CD4-positive, alpha-beta T cell treated with Interleukin-15 for 4 hours (primary cell): ENCODE results near the gene APRT.

Experiments used
- DNase-seq: peaks from one replicate; pipeline ENCODE4 v3.0.0-alpha.2; 2020; ENCODE audit warnings: low spot score

APRT gene, protein sequence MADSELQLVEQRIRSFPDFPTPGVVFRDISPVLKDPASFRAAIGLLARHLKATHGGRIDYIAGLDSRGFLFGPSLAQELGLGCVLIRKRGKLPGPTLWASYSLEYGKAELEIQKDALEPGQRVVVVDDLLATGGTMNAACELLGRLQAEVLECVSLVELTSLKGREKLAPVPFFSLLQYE

DNA sequence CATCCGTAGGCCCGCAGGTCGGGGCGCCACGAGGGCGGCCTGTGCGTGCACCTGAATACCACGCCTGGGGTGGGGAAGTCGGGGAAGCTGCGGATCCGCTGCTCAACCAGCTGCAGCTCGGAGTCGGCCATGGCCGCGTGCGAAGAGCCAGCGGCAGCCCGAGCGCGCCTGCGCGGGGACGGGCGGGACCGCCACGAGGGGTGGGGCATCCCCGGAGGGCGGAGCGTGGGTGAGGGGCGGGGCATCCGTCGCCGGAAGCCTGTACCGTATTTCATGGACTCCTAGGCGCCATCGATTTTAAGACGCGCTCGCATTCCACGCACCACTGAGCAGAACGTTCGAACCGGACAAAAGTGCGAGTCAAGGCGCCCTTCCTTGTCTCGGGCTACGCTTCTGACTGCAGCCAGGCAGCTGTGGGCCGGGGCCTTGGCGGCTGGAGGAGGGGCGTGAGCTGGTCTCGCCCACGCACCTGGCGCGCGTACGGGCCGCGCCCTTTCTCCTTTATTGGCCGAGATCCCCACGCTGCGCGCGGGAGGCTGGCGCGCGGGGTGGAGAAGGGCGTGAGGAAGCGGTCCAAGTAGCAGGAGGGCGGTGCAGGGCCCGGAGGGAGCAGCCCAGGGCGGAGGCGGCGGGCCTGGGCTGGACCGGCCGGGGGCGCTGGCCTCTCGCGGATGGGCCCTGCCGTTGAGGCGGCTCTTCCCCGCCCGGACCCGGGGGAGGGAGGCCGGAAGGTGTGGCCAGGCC lies at the start of gene APRT:
TSS of gene APRT (minus strand) at position 160 of the 744 bp plus-strand sequence. CDS start at position 131, 29 bp downstream.
- DNase-seq: peak; percentile 96

DNA sequence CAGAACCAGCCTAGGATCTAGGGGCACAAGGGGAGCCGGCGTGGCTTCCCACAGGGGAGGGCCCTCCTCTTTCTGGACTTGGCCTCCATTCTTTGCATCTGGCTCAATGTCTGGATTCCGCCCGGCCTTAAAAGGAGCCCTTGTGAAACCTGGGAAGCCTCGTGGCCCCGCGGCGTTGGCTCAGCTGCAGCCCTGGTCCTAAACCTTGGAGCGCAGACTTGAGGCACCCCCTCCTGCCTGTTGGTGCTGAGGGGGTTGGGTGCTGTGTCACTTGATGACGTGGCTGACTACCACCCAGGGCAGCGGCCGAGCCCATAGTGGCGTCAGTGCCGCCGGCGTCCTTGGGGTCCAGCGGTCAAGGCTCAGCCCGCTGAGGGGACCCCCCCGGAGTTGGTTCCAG lies 49.6 kb upstream of the APRT start:
- DNase-seq: no peak

DNA sequence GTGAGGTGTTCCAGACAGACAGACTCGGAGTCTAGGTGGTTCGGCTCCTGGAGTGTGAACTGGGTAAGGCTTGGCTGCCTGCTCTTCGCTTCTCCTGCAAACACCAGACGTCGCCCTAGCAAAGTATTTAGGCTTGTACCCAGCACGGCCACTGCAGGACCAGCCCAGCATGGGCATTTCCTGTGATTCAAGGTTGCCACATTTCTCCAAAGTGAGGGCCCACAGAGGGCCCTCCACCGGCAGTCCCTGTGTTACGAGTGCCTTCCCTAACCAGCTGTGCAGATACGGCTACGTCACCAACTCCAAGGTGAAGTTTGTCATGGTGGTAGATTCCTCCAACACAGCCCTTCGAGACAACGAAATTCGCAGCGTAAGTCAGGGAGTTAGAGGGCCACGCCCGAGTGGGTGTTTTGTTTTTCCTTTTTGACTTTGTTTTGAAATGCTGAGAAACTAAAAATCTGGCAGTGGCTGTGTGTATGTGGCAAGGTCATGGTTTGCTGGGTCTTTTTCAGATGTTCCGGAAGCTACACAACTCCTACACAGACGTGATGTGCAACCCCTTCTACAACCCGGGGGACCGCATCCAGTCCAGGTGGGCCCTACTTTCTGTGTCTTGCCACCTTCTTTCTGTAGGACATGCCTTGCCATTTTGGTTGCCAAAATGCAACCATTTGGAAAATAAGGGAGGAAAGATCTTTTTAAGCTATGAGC lies 47.8 kb upstream of the APRT start:
- DNase-seq: no peak

DNA sequence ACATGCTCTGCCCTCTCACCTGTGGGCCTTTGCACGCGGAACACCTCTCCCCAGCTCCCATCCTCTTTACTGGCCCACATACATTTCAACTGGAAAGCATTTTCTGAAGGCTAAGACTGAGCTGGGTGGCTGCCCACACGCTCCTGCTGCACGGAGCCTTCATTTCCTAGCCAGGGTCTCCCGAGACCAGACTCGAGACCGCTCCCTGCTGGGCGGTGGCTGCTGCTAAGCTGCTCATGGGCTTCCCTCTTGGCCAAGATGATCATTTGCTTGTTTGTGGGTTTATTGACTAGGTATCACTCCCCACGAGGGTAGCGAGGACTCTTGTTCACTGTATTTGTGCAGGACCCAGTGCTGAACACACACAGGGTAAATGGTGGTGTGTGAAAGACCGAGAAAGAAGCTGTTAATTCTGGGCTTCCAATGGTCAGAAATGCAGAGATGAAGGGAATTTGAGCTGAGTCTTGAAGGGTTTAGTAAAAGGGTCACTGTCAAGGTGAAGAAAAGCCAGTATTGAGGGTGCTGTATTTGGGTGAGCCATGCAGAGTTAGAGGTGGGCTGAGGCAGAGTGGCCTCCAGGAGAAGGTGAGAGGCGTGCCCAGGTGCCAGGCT lies 46.1 kb upstream of the APRT start:
- DNase-seq: peak; percentile 77

DNA sequence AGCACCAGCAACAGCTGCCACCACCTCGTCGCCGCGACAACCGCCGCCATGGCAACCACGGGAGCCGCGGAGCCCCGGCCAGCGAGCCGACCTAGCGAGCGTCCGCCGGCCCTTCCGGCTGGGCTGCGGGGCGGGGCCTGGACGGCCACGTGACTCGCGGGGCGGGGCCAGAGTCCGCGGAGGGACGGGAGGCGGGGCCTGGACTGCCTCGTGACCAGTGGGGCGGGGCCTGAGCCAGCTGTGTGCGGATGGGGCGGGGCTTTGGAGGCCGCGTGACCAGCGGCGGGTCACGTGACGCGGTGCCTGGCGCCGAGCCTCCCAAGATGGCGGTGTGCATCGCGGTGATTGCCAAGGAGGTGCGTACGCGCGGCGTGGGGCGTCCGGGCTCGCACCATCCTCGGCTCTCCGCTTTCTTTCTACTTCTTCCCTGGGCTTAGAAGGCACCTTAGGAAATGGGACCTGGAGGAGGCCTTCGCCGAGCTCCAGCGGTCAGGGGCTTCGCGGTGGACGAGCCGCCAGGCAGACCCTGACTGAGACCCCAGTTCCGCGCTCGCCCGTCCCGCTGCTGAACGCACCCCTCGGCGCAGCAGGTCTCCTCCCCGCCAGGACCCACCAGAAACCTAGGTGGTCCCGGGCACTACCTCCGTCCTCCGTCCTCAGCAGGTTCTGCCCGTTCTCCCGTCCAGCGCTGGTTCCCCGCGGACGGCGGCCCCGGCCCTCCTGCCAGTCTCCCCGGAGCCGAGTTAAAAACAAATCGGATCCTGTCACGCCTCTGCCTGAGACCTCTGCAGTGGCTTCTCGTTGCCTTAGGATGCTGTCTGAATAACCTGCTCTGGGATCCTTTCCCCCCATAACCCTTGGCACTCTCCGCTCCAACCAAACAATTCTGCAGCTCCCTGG lies 45.4 kb upstream of the APRT start, which contains the start of the genes GALNS and TRAPPC2L:
TSS of gene GALNS (minus strand) at position 120 of the 900 bp plus-strand sequence. CDS start at position 50, 70 bp downstream.
TSS of gene TRAPPC2L (plus strand) at position 300 of the 900 bp plus-strand sequence. CDS start at position 324, 24 bp downstream.
- peak; percentile 98 for DNase-seq

DNA sequence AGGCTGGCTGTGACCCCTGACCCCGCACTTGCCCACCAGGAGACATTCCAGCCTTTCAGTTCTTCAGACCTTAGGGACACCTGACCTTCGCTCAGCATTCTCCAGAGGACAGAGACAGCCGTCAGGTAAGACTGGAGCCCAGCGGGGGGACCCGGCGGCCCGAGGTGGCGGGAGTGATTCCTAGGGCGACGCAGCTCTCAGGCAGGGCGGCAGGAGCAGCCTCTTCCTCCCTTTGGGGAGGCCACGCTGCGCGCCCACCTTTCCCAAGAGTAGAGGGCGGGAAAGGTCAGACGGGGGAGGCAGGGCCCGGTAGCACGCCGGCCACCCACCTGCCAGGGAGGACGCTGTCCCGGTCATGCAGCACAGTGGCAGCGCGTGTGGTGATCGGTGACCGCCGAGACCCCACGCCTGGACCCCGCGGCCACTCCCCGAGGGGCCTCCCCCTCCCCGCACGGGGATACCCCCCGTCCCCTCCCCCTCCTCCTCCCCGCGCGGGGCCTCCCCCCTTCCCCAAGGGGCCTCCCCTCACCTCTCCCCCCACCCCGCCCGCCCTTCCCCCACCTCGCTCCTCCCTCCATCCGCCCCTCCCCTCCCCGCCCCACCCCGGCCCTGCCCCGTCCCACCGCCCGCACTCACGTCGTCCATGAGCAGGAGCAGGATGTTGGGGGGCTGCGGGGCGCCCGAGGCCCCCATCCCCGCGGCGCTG lies 44.5 kb upstream of the APRT start:
- DNase-seq: no peak

DNA sequence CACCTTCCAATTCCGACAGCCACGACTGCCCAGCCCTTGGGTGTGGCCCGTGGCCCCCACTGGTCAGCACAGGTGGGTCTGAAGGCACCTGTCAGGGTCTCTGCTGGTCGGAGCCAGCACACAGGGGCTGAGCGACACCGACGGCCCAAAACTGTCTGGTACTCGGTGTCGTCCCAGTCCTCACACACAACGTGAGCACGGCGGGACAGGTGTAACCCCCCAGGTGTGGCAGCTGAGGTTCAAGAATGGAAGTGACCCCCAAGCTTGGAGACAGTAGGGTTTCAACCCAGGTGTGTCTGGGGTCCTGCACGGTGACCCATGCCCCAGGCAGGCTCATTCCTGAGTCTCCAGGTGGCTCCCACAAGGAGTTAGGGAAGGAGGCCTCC lies 44.0 kb upstream of the APRT start:
- DNase-seq: no peak

DNA sequence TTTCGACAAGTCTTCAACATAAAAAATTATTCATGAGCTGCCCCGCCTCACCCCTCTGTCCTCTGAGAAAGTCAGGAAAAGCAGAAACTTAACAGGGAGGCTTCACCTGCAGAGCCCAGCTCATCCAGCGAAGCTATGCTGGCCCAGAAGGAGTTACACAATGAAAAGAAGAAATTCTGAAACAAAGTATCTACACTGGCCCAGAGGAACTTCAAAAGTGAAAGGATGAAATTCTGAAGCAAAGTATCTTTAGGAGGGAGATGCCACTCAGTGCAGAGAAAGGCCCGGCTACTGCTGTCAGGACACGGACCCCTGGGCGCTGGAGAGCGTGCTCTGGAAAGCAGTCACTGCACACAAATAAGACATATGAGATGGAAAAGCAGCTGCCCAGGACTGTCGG lies 43.4 kb upstream of the APRT start:
- DNase-seq: no peak

DNA sequence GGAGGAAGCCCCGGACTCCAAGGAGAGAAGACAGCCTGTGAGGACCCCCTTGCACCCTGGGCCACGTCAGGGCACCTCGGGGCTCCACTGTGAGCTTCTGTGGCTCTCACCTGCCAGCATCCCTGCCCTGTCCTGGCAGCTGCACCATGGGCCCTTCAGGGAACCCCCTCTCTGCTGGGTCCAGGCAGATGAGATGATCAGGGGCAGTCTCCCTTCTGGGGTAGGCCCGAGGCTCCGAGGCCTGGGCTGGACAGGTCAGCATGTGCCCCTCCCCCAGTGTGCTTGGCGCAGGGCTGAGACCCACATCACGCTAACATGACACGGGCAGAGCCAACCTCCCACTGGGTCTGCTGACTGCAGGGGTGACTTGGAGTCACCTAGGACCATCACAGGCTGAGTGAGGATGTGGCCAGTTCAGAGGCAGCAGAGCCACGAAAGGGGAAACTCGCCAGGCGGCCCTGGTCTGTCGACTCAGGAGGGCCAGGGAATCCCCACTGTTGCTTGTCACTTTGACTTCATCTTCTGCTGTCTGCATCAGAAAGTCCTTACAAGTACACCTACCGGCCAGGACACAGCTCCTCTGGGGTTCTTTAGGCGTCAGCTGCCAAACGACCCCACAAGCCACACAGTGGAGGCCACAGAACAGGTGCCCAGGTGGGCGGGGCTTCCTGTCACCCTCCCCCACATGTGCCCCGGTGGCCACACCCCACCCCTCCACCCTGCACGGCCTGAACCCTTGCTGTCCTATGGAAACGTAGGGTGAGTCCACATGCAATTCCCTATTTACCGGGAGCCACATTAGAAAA lies 42.8 kb upstream of the APRT start:
- peak; percentile 8 for DNase-seq

DNA sequence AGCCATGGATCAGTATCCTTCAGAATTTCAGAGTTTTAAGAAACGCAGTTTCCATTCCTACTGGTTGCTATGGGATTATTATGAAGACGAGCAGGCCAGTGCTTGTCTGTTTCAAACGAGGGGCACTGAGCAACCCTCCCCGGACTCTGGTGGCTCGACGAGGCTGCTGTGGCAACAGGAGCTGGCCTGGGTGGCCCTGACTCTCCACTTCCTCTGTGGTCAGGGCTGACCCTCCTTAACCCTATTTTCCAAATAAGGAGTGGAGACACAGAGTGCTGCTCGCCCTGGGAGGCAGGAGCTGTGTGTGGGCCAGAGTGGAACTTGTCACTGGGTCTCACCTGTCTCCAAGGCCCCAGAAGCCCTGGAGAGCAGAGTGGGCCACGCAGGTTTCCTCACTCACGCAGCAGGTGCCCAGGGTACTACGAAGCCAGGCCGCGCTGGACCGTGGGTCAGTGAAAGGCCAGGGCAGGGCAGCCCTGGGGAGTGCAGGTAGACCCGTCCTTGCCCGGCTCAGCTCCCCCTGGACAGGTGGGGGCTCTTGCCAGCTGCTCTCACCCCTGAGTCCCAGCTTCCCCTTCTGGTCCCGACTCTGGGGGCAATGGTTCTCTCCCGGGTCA lies 41.7 kb upstream of the APRT start:
- no peak for DNase-seq

DNA sequence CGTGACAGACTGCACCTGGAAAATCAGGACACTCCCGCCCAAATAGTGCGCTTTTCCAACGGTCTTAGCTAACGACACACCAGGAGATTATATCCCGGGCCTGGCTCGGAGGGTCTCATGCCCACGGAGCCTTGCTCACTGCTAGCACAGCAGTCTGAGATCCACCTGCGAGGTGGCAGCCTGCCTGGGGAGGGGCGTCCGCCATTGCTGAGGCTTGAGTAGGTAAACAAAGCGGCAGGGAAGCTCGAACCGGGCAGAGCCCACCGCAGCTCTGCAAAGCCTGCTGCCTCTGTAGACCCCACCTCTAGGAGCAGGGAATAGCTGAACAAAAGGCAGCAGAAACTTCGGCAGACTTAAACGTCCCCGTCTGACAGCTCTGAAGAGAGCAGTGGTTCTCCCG lies 39.9 kb upstream of the APRT start:
- DNase-seq: no peak

DNA sequence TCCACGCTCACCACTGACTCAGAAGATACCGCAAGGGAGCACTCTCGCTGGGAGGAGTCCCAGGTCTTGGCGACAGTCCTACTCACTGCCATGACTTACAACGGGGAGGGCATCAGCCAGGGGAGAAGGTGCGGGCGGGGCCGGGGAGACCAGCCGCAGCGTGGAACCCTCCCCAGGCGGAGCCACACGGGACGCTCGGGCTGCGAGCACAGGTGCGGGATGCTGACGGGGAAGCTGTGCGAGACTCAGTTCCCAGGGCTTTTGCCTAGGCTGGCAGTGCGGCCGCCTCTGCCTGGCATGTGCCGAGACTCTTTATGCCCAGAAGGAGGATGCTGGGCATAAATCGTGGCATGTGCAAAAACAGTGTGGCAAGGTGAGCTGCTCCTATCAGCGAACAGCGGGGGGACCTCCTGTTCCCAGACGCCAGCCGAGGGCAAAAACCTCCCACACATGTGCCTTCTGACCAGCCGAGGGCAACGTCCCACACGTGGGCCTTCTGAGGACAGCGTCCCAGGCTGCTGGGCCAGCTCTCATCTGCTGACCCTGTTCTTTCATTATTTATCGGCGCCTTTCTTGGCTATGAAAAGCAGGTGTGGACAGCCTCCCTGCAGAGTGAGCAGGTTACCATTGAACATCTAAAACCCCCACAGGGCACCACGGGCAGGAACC lies 38.9 kb upstream of the APRT start:
- DNase-seq: no peak

DNA sequence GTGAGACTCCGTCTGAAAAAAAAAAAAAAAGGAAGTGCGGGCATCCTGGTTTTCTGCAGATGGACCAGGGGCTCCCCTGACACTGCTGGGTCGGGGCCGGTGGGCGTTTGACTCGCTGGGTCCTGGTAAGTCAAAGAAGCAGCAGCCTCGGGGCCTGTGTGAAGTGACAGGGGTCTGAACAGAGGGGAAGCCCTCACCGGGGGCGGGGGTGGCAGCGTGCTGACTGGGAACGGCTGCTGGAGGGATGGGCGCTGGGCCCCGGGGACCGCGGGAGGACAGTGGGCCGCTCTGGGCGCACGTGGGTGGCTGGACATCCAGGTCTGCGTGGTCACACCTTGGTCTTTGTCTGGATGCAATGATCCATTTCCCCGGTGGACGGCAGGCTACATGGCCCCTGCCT lies 36.8 kb upstream of the APRT start:
- DNase-seq: no peak

DNA sequence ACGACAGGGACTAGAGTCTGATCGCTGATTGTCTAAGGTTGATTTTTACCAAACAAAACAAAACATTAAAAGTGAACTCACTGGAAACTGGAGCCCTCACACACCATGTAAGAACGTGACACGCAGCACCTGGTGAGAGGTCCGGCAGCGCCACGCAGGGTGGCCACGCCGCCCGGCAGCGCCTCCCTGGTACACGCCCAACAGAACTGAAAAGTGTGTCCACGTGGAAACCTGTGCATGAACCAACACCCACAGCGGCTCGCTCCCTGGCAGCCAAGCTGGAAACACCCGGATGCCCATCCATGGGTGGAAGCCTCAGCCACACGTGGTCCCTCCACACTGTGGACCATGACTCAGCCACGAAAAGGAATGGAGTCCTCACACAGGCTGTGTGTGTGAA lies 35.9 kb upstream of the APRT start:
- no peak for DNase-seq

DNA sequence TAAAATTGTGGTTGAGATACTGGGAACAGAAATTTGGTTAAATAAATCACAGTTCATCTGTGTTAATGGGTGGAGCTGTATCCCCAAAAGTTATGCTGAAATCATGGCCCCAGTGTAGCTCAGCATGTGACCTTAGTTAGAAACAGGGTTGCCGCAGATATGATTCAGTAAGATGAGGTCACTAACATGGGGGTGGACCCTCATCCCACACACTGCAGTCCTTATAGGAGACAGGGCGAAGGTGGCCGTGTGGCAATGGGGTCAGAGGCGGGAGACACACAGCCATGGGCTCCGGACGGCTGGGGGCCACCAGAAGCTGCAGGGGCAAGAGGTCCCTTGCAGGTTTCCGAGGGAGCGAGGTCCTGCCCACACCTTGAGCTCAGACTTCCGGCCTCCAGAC lies 34.4 kb upstream of the APRT start:
- DNase-seq: no peak

DNA sequence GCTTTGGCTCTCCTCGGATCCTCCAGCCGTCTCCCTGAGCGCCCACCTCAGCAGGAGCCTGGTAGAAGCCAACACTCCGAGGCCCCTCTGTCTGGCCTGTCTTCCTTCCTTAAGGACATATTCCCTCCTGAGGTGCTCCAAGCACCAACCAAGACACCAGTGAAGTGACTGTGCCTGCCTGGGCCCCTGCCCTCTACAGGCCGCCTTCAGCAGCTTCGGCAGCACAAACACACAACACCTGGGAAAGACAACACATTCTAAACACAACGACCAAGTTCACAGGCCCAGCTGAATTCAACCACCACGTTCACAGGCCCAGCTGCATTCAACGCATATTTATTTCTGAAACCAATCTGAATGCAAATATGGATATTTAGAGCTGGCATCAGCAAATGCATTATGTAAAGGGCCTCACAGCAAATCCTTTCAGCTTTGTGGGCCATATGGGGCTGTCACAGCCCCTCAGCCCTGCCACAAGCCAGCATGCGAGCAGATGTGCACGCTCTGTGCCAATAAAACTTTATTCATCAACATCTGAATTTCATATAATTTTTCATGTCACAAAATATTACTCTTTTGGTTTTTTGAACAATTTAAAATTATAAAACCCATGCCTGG lies 32.8 kb upstream of the APRT start:
- DNase-seq: no peak

DNA sequence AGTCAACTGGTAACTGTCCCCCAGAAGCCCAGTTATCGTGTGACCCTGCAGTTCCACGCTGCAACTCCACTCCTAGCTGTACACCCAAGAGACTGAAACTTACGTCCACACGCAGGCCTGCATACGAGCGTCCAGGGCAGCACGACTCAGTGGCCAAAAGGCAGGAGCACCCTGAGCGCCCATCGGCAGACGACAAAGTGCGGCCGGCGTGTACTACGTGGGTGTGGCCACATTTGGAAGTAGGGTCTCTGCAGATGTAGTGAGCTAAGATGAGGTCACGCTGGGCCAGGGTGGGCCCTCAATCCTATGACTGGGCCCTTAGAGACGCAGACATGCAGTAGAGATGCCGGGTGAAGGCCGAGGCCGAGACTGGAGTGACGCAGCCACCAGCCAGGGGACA lies 31.5 kb upstream of the APRT start:
- no peak for DNase-seq

DNA sequence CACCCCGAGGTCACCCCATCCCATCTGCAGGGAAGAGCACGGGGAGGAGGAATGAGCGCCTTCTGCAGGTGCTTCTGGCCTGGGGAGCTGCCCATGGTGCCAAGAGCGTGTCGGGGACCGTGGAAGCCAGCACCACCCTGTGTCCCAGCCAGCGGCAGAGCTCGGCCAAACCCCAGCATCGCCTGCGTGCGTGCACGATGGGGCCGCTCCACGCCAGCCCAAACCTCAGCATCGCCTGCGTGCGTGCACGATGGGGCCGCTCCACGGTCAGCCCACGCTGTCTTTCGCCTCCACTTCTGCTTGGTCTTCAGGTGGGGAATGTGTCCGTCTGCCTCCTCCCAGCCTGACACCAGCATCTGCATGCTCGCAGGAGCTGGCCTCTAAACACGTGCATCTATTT lies 31.1 kb upstream of the APRT start:
- no peak for DNase-seq

DNA sequence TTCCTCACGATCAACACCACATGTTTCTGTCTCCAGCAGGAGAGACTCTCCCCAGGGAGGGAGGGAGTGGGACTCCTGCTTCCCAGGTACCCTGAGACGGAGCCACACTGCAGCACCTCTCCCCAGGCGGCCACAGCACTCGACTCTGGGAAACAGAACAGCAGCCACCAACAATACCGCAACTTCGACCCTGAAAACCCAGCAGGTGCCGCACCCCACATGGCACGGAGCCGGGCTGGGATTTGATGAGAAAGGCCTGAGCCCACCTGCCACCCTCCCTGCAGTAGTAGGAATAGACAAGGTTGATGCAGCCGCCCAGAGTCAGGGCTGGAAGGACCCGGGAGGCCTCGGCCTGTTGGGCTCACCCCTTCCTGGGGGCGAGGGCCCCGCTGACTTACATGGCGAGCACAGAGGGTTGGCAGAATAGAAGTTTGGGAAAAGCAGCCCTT lies 30.6 kb upstream of the APRT start:
- no peak for DNase-seq
